ELR (cell line): Measurements from ENCODE around the gene SSC4D.

Experiments
- DNase-seq: peaks from one replicate; pipeline ENCODE4 v3.0.0-alpha.2; 2015; ENCODE audit warnings: low read depth

The SSC4D gene

DNA sequence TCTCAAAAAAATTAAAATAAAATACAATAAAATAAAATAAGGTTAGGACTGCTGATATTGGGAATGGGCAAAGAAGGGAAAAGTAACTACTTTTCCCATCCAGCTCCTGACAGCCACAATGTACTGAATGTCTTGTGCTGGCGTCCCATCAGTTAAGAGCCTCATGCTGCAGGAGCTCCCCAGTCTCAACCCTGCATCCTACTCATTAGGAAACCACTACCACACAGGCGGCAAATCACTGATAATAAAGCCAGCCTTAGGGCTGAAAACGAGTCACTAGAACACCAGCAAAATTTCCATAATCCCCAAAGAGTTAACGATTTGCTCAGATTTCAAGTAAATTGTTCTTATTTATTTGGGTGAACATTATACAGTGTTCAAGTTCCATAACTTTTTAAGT, 55.0 kb downstream of the SSC4D start:
- DNase-seq, result no peak

DNA sequence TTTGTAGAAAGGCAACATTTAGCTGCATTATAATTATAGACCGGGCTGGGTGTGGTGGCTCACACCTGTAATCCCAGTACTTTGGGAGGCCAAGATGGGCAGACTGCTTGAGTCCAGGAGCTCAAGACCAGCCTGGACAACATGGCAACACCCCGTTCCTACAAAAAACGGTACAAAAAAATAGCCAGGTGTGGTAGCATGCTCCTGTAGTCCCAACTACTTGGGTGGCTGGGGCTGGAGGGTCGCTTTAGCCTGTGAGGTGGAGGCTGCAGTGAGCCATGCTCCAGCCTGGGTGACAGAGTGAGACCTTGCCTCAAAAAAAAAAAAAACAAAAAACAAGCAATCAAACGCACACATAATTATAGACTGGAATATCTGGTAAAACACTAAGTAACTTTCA, 55.8 kb downstream of the SSC4D start:
- DNase-seq, result no peak

DNA sequence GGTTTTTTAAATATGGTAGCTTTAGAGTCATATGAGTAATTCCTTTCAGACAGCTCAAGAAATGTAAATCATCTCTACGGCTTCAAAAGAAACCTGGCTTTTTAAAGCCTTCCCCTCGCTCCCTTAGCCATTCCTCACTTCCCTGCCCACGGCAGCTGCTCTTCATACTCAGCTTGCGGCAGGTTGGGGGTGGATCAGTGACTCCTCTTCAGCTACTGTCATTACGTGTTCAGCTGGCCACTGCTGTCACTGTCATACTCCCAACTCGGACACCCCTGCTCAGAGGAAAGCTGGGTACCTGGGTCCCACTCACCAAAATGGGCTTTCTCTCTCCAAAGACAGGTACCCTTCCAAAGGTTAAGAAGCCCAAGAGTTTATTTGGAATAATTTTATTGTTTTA, 57.3 kb downstream of the SSC4D start:
- DNase-seq, result peak; percentile 16

DNA sequence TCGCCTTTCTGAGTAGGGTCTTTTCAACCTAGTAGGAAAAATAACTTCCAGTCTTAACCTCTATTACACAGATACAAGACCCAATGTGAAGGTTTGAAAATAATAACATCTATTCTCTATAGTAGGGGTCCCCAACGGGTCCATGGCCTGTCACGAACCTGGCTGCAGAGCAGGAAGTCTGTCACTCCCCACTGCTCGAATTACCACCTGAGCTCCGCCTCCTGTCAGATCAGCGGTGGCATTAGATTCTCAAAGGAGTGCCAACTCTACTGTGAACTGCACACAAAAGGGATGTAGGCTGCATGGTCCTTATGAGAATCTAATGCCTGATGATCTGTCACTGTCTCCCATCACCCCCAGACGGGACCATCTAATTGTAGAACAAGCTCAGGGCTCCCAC, 58.1 kb downstream of the SSC4D start:
- DNase-seq, result no peak

DNA sequence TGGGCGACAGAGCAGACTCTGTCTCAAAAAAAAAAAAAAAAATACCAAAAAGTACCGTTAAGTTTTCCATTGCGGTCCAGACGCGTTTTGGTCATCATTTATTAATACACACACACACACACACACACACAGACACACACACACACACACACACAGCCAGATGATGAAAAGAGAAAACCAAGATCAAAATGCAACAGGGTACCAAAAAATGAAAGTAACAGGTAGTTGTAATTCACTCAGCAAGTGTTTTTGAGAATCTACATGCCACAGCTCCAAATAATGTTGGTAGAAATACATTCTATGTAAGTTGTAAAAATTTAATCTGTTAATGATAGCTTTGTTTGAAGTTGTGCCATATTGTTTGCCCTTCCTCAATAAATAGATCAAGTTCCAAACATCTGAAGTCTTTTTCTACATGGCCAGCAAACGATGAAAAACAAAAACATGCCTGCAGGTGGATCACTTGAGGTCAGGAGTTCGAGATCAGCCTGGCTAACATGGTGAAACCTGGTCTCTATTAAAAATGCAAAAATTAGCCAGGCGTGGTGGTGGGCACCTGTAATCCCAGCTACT, 60.1 kb downstream of the SSC4D start:
- DNase-seq, result no peak

DNA sequence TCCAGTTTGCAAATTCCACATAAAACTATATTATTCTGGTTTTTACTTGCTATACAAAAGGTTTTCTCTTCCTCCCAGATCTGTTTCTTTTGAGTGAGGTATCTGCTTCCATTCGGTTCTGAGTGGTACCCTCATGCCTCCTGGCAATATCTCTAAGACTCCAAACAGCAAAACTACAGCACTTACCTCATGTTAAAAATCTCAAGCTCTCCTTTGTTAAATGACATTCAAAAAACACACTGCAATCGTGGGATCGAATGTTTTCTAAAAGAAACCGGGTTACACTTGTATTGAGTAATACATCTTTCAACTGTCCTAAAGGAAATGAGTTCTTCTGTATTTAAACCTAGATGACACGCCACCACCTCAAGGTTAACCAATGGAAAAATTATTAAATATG, 61.8 kb downstream of the SSC4D start:
- no peak for DNase-seq

DNA sequence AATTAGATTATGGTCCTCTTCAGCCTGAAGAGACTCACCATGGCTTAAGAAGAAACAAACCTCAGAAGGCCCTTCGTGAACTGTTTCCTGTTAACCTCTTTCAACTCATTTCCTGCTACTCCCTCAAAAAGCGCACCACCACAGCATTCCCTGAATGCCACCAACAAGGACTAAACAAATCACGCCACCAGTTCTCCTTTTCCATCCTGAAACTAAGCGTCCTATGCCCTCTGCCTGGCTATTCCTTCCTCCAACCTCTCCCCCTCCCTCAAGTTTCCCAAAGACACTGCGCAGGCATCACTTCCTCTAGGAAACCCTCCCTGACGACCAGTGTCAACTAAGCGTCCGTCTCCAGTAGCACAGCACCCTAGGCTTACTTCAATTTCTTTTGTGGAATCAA, 62.7 kb downstream of the SSC4D start:
- DNase-seq, result no peak

DNA sequence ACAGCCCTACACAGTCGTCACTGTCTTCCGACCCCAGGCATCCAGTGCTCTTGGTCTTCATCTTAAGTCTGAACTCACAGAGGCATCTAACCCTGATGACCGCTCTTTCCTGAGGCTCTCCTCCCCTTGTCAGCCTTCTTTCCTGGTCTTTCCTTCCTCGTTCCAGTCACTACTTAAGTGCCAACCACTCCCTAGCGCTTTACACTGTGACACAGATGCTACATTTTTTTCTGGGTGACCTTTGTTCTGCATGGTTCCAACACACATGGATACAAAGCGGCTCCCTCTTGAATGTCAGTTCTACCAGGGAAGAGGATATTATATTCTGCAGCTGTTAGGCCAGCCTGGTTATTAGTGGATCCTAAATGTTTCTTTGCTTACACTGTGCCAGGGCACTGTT, 63.4 kb downstream of the SSC4D start:
- no peak for DNase-seq

DNA sequence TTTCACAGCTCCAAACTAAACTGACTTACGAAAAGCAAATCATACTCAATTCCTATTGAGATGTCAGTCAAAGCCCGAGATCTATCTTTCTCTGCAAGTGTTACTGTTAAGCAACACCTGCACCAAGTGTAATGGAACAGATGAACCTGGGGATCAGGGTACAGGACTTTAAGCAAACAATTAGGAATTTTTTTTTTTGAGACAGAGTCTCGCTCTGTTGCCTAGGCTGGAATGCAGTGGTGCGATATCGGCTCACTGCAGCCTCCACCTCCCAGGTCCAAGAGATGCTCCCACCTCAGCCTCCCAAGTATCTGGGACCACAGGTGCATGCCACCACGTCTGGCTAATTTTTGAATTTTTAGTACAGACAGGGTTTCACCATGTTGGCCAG, 65.6 kb downstream of the SSC4D start:
- DNase-seq, result no peak

DNA sequence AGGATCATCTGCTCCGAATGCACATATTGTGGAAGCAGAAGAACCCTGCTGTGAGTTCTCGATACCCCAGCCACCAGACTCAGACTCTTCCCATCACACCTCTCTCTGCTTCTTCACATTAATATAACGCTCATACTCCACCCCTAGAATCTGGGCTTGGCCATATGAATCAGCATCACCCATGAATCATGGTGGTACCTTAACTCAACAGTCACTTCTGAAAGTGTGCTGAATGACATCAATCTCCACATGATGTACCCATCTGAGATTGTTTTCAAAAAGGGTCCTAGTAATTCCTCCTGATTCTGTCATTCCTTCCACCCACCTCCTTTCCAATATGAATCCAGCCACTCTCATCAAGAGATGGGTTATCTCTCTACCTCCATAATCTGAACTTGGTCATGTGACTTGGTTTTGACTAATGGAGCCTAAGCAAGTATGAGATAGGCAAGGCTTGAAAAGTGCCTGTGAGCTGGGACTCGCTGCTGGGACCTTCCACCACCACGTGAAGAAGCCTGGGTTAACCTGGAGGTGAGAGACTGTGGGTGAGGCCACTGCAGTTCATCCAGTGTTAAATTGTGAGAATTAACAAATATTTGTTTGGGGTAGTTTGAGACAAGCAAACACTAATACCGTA, 66.1 kb downstream of the SSC4D start:
- peak; percentile 56 for DNase-seq

DNA sequence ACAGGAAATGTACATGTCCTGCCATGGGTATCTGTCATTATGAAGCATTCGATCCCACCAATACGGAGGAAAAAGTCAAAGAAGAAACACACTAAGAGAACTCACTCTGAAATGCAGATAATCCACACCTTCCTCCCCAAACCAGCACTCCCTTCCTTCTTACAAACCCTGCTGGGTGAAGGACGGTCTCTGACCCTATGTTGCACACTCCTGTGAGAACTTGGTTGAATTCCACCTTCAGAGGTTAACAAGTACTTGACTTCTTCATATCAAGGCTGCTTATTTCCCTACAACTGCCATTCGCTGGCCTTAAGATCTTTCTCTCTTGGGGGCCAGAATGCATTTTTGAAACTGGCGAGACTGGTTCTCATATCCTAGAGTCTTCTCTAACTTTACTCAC, 67.3 kb downstream of the SSC4D start:
- DNase-seq, result no peak

DNA sequence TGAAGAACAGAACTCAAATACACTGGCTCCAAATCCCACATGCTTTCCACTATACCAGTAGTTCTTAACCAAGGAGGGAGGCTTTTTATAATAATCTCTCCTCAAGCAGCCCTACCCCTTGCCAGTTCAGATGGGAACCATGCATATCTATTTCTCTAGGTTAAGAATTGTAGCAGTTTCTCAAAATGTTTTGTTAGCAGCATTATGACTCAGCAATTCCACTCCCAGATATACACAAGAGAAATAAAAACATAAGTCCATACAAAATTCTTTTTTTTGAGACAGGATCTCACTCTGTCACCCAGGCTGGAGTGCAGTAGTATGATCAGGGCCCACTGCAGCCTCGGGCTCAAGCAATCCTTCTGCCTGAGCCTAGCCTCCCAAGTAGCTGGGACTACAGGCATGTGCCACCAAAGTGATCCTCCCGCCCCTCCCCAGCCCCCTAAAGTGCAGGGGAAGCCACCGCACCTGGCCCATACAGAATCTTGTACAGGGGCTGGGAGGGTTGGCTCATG, 68.8 kb downstream of the SSC4D start:
- peak; percentile 32 for DNase-seq
